GM12878 (cell line): ENCODE data around the gene WDR11. TPM values are rescaled to one million over a fixed set of nuclear protein-coding genes. Genes with fewer than 3 reads are reported as not detected.

Experiments
- ATAC-seq: fragments of 200-7000 bp; cut with Tn5 transposase; 3 replicates; pipeline ENCODE4 v1.9.1; 2020; ENCODE audit warnings: mild to moderate bottlenecking, moderate library complexity
- BruUV-seq: library from RNA; stranded (reverse); fragments of 400-500 nt; replicated peaks from 2 replicates; lab custom pipeline; 2021; lab: Mats Ljungman, UMichigan
- CTCF ChIA-PET: fragments of 300-600 bp; sonication (Branson Sonifier 250); formaldehyde crosslinking; extraction: SDS; loops from one replicate; lab custom pipeline; 2021; ENCODE audit warnings: inconsistent platforms; lab: Yijun Ruan, JAX
- POLR2A ChIA-PET: fragments of 350-600 bp; formaldehyde crosslinking; extraction: SDS; loops from one replicate; lab custom pipeline; 2021; ENCODE audit warnings: inconsistent platforms; lab: Charles Lee
- RAD21 ChIA-PET: fragments of 300-600 bp; sonication (Branson Sonifier 250); formaldehyde crosslinking; loops from one replicate; lab custom pipeline; 2023; ENCODE audit warnings: antibody characterized with exemption; ENCODE audit not compliant: unreplicated experiment; lab: Charles Lee
- SMC1A ChIA-PET: fragments of 300-600 bp; sonication (Branson Sonifier 250); formaldehyde crosslinking; loops from one replicate; lab custom pipeline; 2023; ENCODE audit not compliant: unreplicated experiment, uncharacterized antibody; lab: Charles Lee
- DNase-seq: peaks from one replicate; pipeline ENCODE4 v3.0.0-alpha.2; 2011; ENCODE audit warnings: low read depth, low spot score
- FAIRE-seq: peaks from 3 replicates; lab custom pipeline; 2011; peaks lifted over from hg19 to GRCh38; lab: Jason Lieb, UNC
- H2AFZ ChIP-seq: 2 replicates; pipeline ENCODE4 v1.6.0; 2011; ENCODE audit warnings: low read depth, low read length, control low read depth; ENCODE audit not compliant: control insufficient read depth
- H3K27ac ChIP-seq: 2 replicates; pipeline ENCODE4 v1.5.1; 2011; ENCODE audit warnings: control low read depth; ENCODE audit not compliant: control insufficient read depth, insufficient read depth
- H3K27me3 ChIP-seq, 2 experiments: replicated peaks in 1 of 2; 2 replicates each; pipeline versions ENCODE4 v1.6.0 to v1.6.1; 2011; ENCODE audit warnings: low read length in 1 of 2; ENCODE audit not compliant: control insufficient read depth in 2 of 2, insufficient read depth in 2 of 2
- H3K36me3 ChIP-seq, 2 experiments: 2 replicates each; pipeline ENCODE4 v1.5.1; 2011; ENCODE audit warnings: low read length in 1 of 2; ENCODE audit not compliant: control insufficient read depth in 2 of 2, insufficient read depth in 2 of 2
- H3K4me1 ChIP-seq: 2 replicates; pipeline ENCODE4 v1.6.1; 2011; ENCODE audit warnings: mild to moderate bottlenecking, low read length, moderate library complexity, mixed read lengths; ENCODE audit not compliant: control insufficient read depth, insufficient read depth
- H3K4me2 ChIP-seq: 2 replicates; pipeline ENCODE4 v1.6.0; 2011; ENCODE audit warnings: control low read depth; ENCODE audit not compliant: control insufficient read depth, insufficient read depth
- H3K4me3 ChIP-seq: fragments of 200-600 bp; sonication (generic); 2 replicates; pipeline ENCODE4 v1.5.1; 2016
- H3K79me2 ChIP-seq: 2 replicates; pipeline ENCODE4 v1.6.0; 2011; ENCODE audit warnings: low read length; ENCODE audit not compliant: control insufficient read depth, insufficient read depth
- H3K9ac ChIP-seq: 2 replicates; pipeline ENCODE4 v1.8.0; 2011; ENCODE audit warnings: low read length, control low read depth, mixed read lengths; ENCODE audit not compliant: control insufficient read depth, insufficient read depth
- H3K9me3 ChIP-seq: replicated peaks from 3 replicates; pipeline ENCODE4 v1.5.1; 2011; ENCODE audit warnings: mild to moderate bottlenecking, low read length; ENCODE audit not compliant: control insufficient read depth, insufficient read depth
- H4K20me1 ChIP-seq: 2 replicates; pipeline ENCODE4 v1.6.0; 2011; ENCODE audit not compliant: control insufficient read depth, insufficient read depth
- BCL11A ChIP-seq: IDR thresholded peaks from 2 replicates; pipeline ENCODE4 v1.6.1; 2011; ENCODE audit warnings: low read depth, low read length
- FOS ChIP-seq: IDR thresholded peaks from 3 replicates; pipeline ENCODE4 v1.6.1; 2011; ENCODE audit warnings: borderline replicate concordance; ENCODE audit not compliant: insufficient read length; ENCODE audit errors: extremely low read depth
- IRF5 ChIP-seq: fragments of 450-650 bp; IDR thresholded peaks from 2 replicates; pipeline ENCODE4 v1.6.1; 2017; ENCODE audit warnings: borderline replicate concordance
- NFYB ChIP-seq: IDR thresholded peaks from 2 replicates; pipeline ENCODE4 v1.6.1; 2011; ENCODE audit warnings: low read depth, mild to moderate bottlenecking, low read length, improper control_type of control experiment, moderate library complexity; ENCODE audit not compliant: insufficient read depth
- NR2C1 ChIP-seq: fragments of 450-650 bp; IDR thresholded peaks from 2 replicates; pipeline ENCODE4 v1.6.1; 2017; ENCODE audit warnings: antibody characterized with exemption, mild to moderate bottlenecking, moderate library complexity
- POU2F2 ChIP-seq: IDR thresholded peaks from 3 replicates; pipeline ENCODE4 v1.6.1; 2011; ENCODE audit warnings: low read depth, mild to moderate bottlenecking, low read length, borderline replicate concordance
- TAF1 ChIP-seq: IDR thresholded peaks from 2 replicates; pipeline ENCODE4 v1.6.1; 2011; ENCODE audit warnings: mild to moderate bottlenecking, low read depth, low read length, borderline replicate concordance
- USF1 ChIP-seq: IDR thresholded peaks from 2 replicates; pipeline ENCODE4 v1.6.1; 2011; ENCODE audit warnings: borderline replicate concordance, low read depth, mild to moderate bottlenecking, moderate library complexity, mixed read lengths, low read length; ENCODE audit not compliant: insufficient read depth; ENCODE audit errors: extremely low read length
- WGBS: methylation state at CpG from one replicate; pipeline ENCODE4 v1.1.6; 2016; ENCODE audit warnings: low lambda C conversion rate; ENCODE audit not compliant: insufficient replicate concordance, insufficient coverage; ENCODE audit errors: missing lambda C conversion rate; 5-methylcytosine and 5-hydroxymethylcytosine counted together
- in situ Hi-C: fragments of 300-500 bp; cut with MboI; formaldehyde crosslinking; loops from 9 replicates; pipeline ENCODE4 v1.14.3; 2018; ENCODE audit warnings: mixed read lengths
- intact Hi-C: fragments of 100-400 bp; cut with micrococcal nuclease; formaldehyde crosslinking; loops from one replicate; pipeline ENCODE4 v1.14.2; 2022; ENCODE audit not compliant: unreplicated experiment
- polyA plus RNA-seq, 11 experiments: library from polyadenylated mRNA; depleted of rRNA in 4 of 11; unstranded in 6 of 11; stranded (reverse) in 5 of 11; fragments of >200 nt; fragmentation: Nextera tagmentation in 4 of 11; fragmentation: Illumina TruSeq in 1 of 11; extraction: Ambion mirVana in 4 of 11; extraction: Trizol in 1 of 11; gene quantifications; 1 replicate in 1 of 11; 2 replicates in 10 of 11; pipeline versions ENCODE4 v1.2.1 to v1.2.3, GENCODE V29; 2011 to 2016; ENCODE audit warnings: inconsistent platforms in 2 of 11, missing spikeins in 2 of 11, low read depth in 1 of 11
- total RNA-seq, 4 experiments: library from RNA; depleted of rRNA in 3 of 4; stranded (reverse); fragments of >200 nt in 3 of 4; fragmentation: Illumina TruSeq in 1 of 4; extraction: Trizol in 1 of 4; gene quantifications; 2 replicates each; pipeline versions ENCODE4 v1.2.1 to v1.2.3, GENCODE V29; 2013 to 2021

Gene WDR11
- total and polyA plus RNA-seq, 10 of the 15 experiments (the other 5 are each of a cell fraction or from before 2014, with no cell fraction given) = 21.3 to 132 (median 42.6) TPM

DNA sequence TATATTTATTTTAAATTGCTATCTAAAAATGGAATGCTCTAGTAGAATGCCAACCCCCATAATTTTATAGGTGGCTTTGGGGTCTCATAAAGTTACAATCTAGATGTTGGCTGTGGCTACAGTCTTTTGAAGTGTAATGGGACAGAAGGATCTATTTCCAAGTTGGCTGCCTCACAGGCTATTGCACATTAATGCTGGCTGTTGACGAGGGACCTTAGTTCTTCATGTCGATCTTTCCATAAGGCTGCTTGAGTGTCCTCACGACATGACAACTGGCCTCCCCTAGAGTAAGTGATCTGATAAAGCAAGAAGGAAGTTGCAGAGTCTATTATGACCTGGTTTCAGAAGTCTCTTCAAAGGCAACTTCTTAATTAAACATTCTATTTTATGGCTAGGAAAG, 36.3 kb downstream of the WDR11 start:
- TF ChIP-seq POU2F2 = no peak
- TF ChIP-seq, all 136 proteins: peak for 0
- no peak overlapping the region for H3K4me2 ChIP-seq
- ChIA-PET CTCF (no interaction called here), RAD21 (no interaction called here), POLR2A (no interaction called here), SMC1A (no interaction called here)
- no peaks in the 10 kb centered on the region for H4K20me1 ChIP-seq
- peaks cover 0 to 7% of the 10 kb centered on the region in 2 experiments; a peak in 1 of 4 replicates for H3K36me3 ChIP-seq
- no peak overlapping the region for H3K9ac ChIP-seq
- intact Hi-C loops = no loop called here
- H3K9me3 ChIP-seq = no peaks in the 10 kb centered on the region
- no peak overlapping the region for H3K27ac ChIP-seq
- BruUV-seq = no TSS peak
- H3K79me2 ChIP-seq = no peaks in the 10 kb centered on the region
- no peak overlapping the region for H3K4me3 ChIP-seq
- H2AFZ ChIP-seq = no peak overlapping the region
- H3K4me1 ChIP-seq = no peaks in the 10 kb centered on the region
- 100% methylated on average over 3 of the region's 3 CpGs for WGBS
- no peak for ATAC-seq
- DNase-seq = no peak
- no peaks in the 10 kb centered on the region for H3K27me3 ChIP-seq
- in situ Hi-C loops = no loop called here
- FAIRE-seq = no peak

DNA sequence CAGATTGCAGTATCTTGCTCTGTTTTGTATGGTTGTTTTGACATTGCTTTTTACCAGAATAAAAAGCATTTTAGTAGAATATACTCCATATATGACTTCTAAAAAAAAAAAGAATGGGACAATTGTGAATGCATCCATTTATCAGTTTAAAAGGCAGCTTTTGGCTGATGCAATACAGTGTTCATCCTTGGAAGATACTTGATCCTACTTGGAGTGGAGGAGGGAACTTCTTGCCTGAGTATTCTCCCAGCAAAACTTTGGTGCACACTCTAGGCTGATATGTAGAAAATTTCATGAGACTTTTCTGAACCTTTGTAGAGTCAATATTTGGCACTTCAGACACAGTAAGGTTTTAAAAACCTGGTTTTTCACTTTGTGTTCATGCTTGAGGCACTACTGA, 40.2 kb downstream of the WDR11 start:
- no peaks in the 10 kb centered on the region for H3K4me1 ChIP-seq
- no peaks in the 10 kb centered on the region for H3K79me2 ChIP-seq
- H3K9me3 ChIP-seq = no peaks in the 10 kb centered on the region
- CTCF ChIA-PET = interaction anchor here (1.1 kb wide), 1 partner anchor 67 kb away, joined by 3 read pairs; no protein-coding TSS in a partner anchor
- intact Hi-C loops (no loop called here), in situ Hi-C loops (no loop called here)
- no TSS peak for BruUV-seq
- H3K4me2 ChIP-seq = no peak overlapping the region
- H3K9ac ChIP-seq = no peak overlapping the region
- H2AFZ ChIP-seq = no peak overlapping the region
- RAD21 ChIA-PET = no interaction called here
- no peaks in the 10 kb centered on the region; the same call in 1 of the 2 replicates for H4K20me1 ChIP-seq
- SMC1A ChIA-PET = no interaction called here
- DNase-seq (no peak), FAIRE-seq (no peak), ATAC-seq (no peak)
- no peak for TF ChIP-seq BCL11A
- no peak for TF ChIP-seq NFYB
- no peak for TF ChIP-seq TAF1
- no peak for TF ChIP-seq NR2C1
- no peak for TF ChIP-seq USF1
- TF ChIP-seq FOS = no peak
- no peak for TF ChIP-seq IRF5
- no peak overlapping the region for H3K27ac ChIP-seq
- POLR2A ChIA-PET = no interaction called here
- H3K27me3 ChIP-seq = no peaks in the 10 kb centered on the region
- H3K36me3 ChIP-seq = peaks cover 0 to 10% of the 10 kb centered on the region in 2 experiments; a peak in 1 of 4 replicates
- no peak overlapping the region for H3K4me3 ChIP-seq
